IMR-90 (cell line): ENCODE results near the gene ECE2. TPM values are rescaled to one million over a fixed set of nuclear protein-coding genes. Genes with fewer than 3 reads are reported as not detected.

Experiments
- ATAC-seq: fragments of 200-7000 bp; cut with Tn5 transposase; 2 replicates; pipeline ENCODE4 v1.9.1; 2020; ENCODE audit warnings: low read depth, mild to moderate bottlenecking, moderate library complexity
- BruUV-seq: library from RNA; stranded (reverse); fragments of 400-500 nt; replicated peaks from 2 replicates; lab custom pipeline; 2021; lab: Mats Ljungman, UMichigan
- CTCF ChIA-PET: fragments of 300-600 bp; formaldehyde crosslinking; extraction: SDS; loops from one replicate; lab custom pipeline; 2021; ENCODE audit warnings: antibody characterized with exemption; lab: Yijun Ruan, JAX
- POLR2A ChIA-PET: fragments of 300-600 bp; sonication (Branson Sonifier 250); formaldehyde crosslinking; loops from one replicate; lab custom pipeline; 2022; ENCODE audit warnings: antibody characterized with exemption; ENCODE audit not compliant: unreplicated experiment; lab: Charles Lee
- DNase-seq: peaks from one replicate; pipeline ENCODE4 v3.0.0; 2013
- H2AFZ ChIP-seq: replicated peaks from 2 replicates; pipeline ENCODE3; 2013; ENCODE audit warnings: low read length, mild to moderate bottlenecking; ENCODE audit not compliant: poor library complexity
- H2AK5ac ChIP-seq: 2 replicates; pipeline ENCODE4 v1.6.1; 2013; ENCODE audit warnings: low read depth, low read length, inconsistent platforms
- H2AK9ac ChIP-seq: replicated peaks from 2 replicates; pipeline ENCODE3; 2013; ENCODE audit warnings: mild to moderate bottlenecking, low read depth, low read length, moderate library complexity; ENCODE audit not compliant: poor library complexity
- H2BK120ac ChIP-seq: 2 replicates; pipeline ENCODE4 v1.6.1; 2013; ENCODE audit warnings: low read depth, low read length, inconsistent platforms
- H2BK15ac ChIP-seq: 3 replicates; pipeline ENCODE4 v1.6.1; 2013; ENCODE audit warnings: low read depth, low read length, inconsistent platforms
- H2BK20ac ChIP-seq: 2 replicates; pipeline ENCODE4 v1.6.1; 2013; ENCODE audit warnings: low read depth, mild to moderate bottlenecking, inconsistent platforms, low read length, moderate library complexity
- H2BK5ac ChIP-seq: 2 replicates; pipeline ENCODE4 v1.6.1; 2013; ENCODE audit warnings: mild to moderate bottlenecking, low read depth, low read length, inconsistent platforms; ENCODE audit not compliant: poor library complexity, severe bottlenecking
- H3K14ac ChIP-seq: replicated peaks from 2 replicates; pipeline ENCODE4 v1.6.1; 2013; ENCODE audit warnings: low read depth, low read length, inconsistent platforms
- H3K18ac ChIP-seq: 2 replicates; pipeline ENCODE4 v1.6.1; 2013; ENCODE audit warnings: low read depth, low read length, control low read depth
- H3K23ac ChIP-seq: 2 replicates; pipeline ENCODE4 v1.6.1; 2013; ENCODE audit warnings: low read depth, low read length, inconsistent platforms
- H3K27ac ChIP-seq: 2 replicates; pipeline ENCODE4 v1.5.1; 2013; ENCODE audit warnings: mild to moderate bottlenecking, control low read depth, low read length; ENCODE audit not compliant: insufficient read depth
- H3K27me3 ChIP-seq: 2 replicates; pipeline ENCODE4 v1.6.1; 2013; ENCODE audit warnings: low read length; ENCODE audit not compliant: control insufficient read depth, insufficient read depth
- H3K36me3 ChIP-seq: 2 replicates; pipeline ENCODE4 v1.6.1; 2013; ENCODE audit warnings: low read length, mixed read lengths; ENCODE audit not compliant: control insufficient read depth, insufficient read depth
- H3K4ac ChIP-seq: 2 replicates; pipeline ENCODE4 v1.6.1; 2013; ENCODE audit warnings: low read depth, low read length, inconsistent platforms
- H3K4me1 ChIP-seq: 2 replicates; pipeline ENCODE4 v1.6.1; 2013; ENCODE audit warnings: low read length, mixed read lengths; ENCODE audit not compliant: control insufficient read depth, insufficient read depth
- H3K4me2 ChIP-seq: 2 replicates; pipeline ENCODE4 v1.6.1; 2013; ENCODE audit warnings: low read depth, mild to moderate bottlenecking, control low read depth, low read length, moderate library complexity
- H3K4me3 ChIP-seq: 2 replicates; pipeline ENCODE4 v1.5.1; 2013; ENCODE audit warnings: low read depth, mild to moderate bottlenecking, control low read depth, low read length, moderate library complexity; ENCODE audit not compliant: insufficient read depth
- H3K56ac ChIP-seq: 2 replicates; pipeline ENCODE4 v1.6.1; 2013; ENCODE audit warnings: low read length, inconsistent platforms; ENCODE audit not compliant: insufficient read depth; ENCODE audit errors: extremely low read depth
- H3K79me1 ChIP-seq, 2 experiments: 2 replicates each; pipeline ENCODE4 v1.6.1; 2013; ENCODE audit warnings: low read length in 2 of 2, inconsistent platforms in 1 of 2, low read depth in 1 of 2
- H3K9ac ChIP-seq: 2 replicates; pipeline ENCODE4 v1.6.1; 2013; ENCODE audit warnings: low read depth, low read length, control low read depth
- H3K9me1 ChIP-seq: 2 replicates; pipeline ENCODE4 v1.6.1; 2013; ENCODE audit warnings: low read length, inconsistent platforms; ENCODE audit not compliant: insufficient read depth
- H3K9me3 ChIP-seq: 2 replicates; pipeline ENCODE4 v1.6.1; 2013; ENCODE audit warnings: low read length; ENCODE audit not compliant: control insufficient read depth, insufficient read depth
- H4K20me1 ChIP-seq: 2 replicates; pipeline ENCODE4 v1.6.1; 2013; ENCODE audit warnings: low read length, inconsistent platforms; ENCODE audit not compliant: insufficient read depth
- H4K5ac ChIP-seq: 2 replicates; pipeline ENCODE4 v1.6.1; 2013; ENCODE audit warnings: mild to moderate bottlenecking, low read depth, low read length, control low read depth
- H4K8ac ChIP-seq, 2 experiments: 2 replicates each; pipeline ENCODE4 v1.6.1; 2013; ENCODE audit warnings: low read depth in 2 of 2, low read length in 2 of 2, control low read depth in 1 of 2, inconsistent platforms in 1 of 2
- H4K91ac ChIP-seq: 2 replicates; pipeline ENCODE4 v1.6.1; 2013; ENCODE audit warnings: low read depth, low read length, inconsistent platforms; ENCODE audit not compliant: insufficient read depth
- BHLHE40 ChIP-seq: fragments of 150-350 bp; IDR thresholded peaks from 2 replicates; pipeline ENCODE4 v1.6.1; 2016; ENCODE audit warnings: mild to moderate bottlenecking, low read depth, low read length
- CEBPB ChIP-seq: IDR thresholded peaks from 2 replicates; pipeline ENCODE4 v1.6.1; 2012; ENCODE audit warnings: low read depth, low read length, improper control_type of control experiment
- CHD1 ChIP-seq: IDR thresholded peaks from 2 replicates; pipeline ENCODE4 v1.6.1; 2012; ENCODE audit warnings: low read depth, low read length, improper control_type of control experiment
- CTCF ChIP-seq: conservative IDR thresholded peaks from 2 replicates; pipeline ENCODE4 v1.5.1; 2012; ENCODE audit warnings: mild to moderate bottlenecking, low read depth, low read length, improper control_type of control experiment
- ELK1 ChIP-seq: fragments of 150-350 bp; IDR thresholded peaks from 2 replicates; pipeline ENCODE4 v1.6.1; 2016; ENCODE audit warnings: low read depth, mild to moderate bottlenecking, low read length, moderate library complexity, borderline replicate concordance
- FOS ChIP-seq: fragments of 150-350 bp; IDR thresholded peaks from 2 replicates; pipeline ENCODE4 v1.6.1; 2016; ENCODE audit warnings: low read depth, low read length
- MAFK ChIP-seq: IDR thresholded peaks from 2 replicates; pipeline ENCODE4 v1.6.1; 2012; ENCODE audit warnings: low read depth, low read length, improper control_type of control experiment
- MAZ ChIP-seq: IDR thresholded peaks from 2 replicates; pipeline ENCODE4 v1.6.1; 2012; ENCODE audit warnings: low read depth, mild to moderate bottlenecking, low read length, improper control_type of control experiment, moderate library complexity, borderline replicate concordance
- MXI1 ChIP-seq: IDR thresholded peaks from 2 replicates; pipeline ENCODE4 v1.6.1; 2012; ENCODE audit warnings: low read depth, mild to moderate bottlenecking, low read length, moderate library complexity, borderline replicate concordance
- NFE2L2 ChIP-seq: fragments of 150-350 bp; IDR thresholded peaks from 2 replicates; pipeline ENCODE4 v1.6.1; 2016; ENCODE audit warnings: low read depth, mild to moderate bottlenecking, low read length
- POLR2A ChIP-seq: IDR thresholded peaks from 2 replicates; pipeline ENCODE4 v1.6.1; 2012; ENCODE audit warnings: mild to moderate bottlenecking, low read depth, low read length
- RAD21 ChIP-seq: IDR thresholded peaks from 2 replicates; pipeline ENCODE4 v1.6.1; 2012; ENCODE audit warnings: low read length, improper control_type of control experiment
- RCOR1 ChIP-seq: IDR thresholded peaks from 2 replicates; pipeline ENCODE4 v1.6.1; 2012; ENCODE audit warnings: mild to moderate bottlenecking, low read length, improper control_type of control experiment; ENCODE audit not compliant: insufficient replicate concordance
- RFX5 ChIP-seq: IDR thresholded peaks from 2 replicates; pipeline ENCODE4 v1.8.0; 2012; ENCODE audit warnings: low read depth, mild to moderate bottlenecking, low read length, moderate library complexity
- SMC3 ChIP-seq: fragments of 150-350 bp; IDR thresholded peaks from 2 replicates; pipeline ENCODE4 v1.6.1; 2016; ENCODE audit warnings: low read depth, mild to moderate bottlenecking, antibody characterized with exemption, low read length, moderate library complexity
- USF2 ChIP-seq: fragments of 150-350 bp; IDR thresholded peaks from 2 replicates; pipeline ENCODE4 v1.6.1; 2017; ENCODE audit warnings: mild to moderate bottlenecking, antibody characterized with exemption, low read length, low read depth
- WGBS, 2 experiments: methylation state at CpG; one replicate each; pipeline versions ENCODE4 v1.1.5 to v1.1.7; 2013; ENCODE audit warnings: missing lambda C conversion rate in 2 of 2; ENCODE audit not compliant: insufficient read length in 1 of 2; ENCODE audit errors: extremely low coverage in 2 of 2; 5-methylcytosine and 5-hydroxymethylcytosine counted together
- dilution Hi-C: fragments of 300-500 bp; cut with HindIII; formaldehyde crosslinking; loops from one replicate; pipeline ENCODE4 v1.14.3; 2018; ENCODE audit warnings: low sequenced_read_pairs; ENCODE audit not compliant: unreplicated experiment
- in situ Hi-C: fragments of 300-500 bp; cut with MboI; formaldehyde crosslinking; loops from 3 replicates; pipeline ENCODE4 v1.14.3; 2019; ENCODE audit warnings: low sequenced_read_pairs, inconsistent platforms, mixed read lengths
- intact Hi-C: fragments of 100-400 bp; cut with micrococcal nuclease; formaldehyde crosslinking; loops from 2 replicates; pipeline ENCODE4 v1.10.0; 2022
- polyA plus RNA-seq, 3 experiments: library from polyadenylated mRNA; depleted of rRNA; stranded (reverse); fragments of >200 nt; gene quantifications; 2 replicates each; pipeline ENCODE4 v1.2.3, GENCODE V29; 2012; ENCODE audit warnings: low replicate concordance in 1 of 3
- total RNA-seq: library from RNA; depleted of rRNA; stranded (reverse); fragments of >200 nt; gene quantifications from 2 replicates; pipeline ENCODE4 v1.2.3, GENCODE V29; 2012

Gene ECE2
- total and polyA plus RNA-seq, 2 of the 4 experiments (the other 2 are of a cell fraction): not detected

DNA sequence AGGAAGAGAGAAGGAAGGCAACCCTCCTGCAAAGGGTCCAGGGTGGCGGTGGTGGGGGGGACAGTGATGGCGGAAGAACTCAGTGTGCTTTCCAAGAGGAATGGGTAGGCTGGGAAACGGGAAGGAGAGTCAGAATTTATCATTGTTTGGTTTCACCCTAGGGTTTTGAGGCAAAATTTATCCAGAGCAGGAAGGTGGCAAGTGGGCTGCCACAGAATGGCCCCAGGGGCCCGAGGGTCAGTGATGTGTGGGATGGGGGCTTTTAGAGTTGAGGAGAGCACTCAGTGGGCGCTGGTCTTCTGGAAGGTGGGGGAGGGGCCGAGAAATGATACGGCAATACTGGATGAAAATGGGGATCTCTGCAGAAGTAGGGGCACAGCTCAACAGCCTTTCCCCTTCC lies 62.2 kb downstream of the ECE2 start:
- ChIA-PET CTCF (no interaction called here), POLR2A (interaction anchor here (2.2 kb wide), 1 partner anchor 23 kb away, joined by 5 read pairs; no protein-coding TSS in a partner anchor)
- H3K4ac ChIP-seq: peak overlapping the region; percentile 62; the same call in 1 of the 2 replicates
- H4K8ac ChIP-seq: peak overlapping the region in 1 of 2 experiments; percentile 48; a peak in 1 of 4 replicates
- peak overlapping the region; percentile 84 for H2AK5ac ChIP-seq
- ATAC-seq (no peak), DNase-seq (no peak)
- H3K23ac ChIP-seq: peak overlapping the region; percentile 68; the same call in 1 of the 2 replicates
- H3K4me3 ChIP-seq: no peak overlapping the region
- no peak for TF ChIP-seq POLR2A
- no peak for TF ChIP-seq RFX5
- TF ChIP-seq SMC3: no peak
- no peak for TF ChIP-seq NFE2L2
- no peak for TF ChIP-seq RCOR1
- TF ChIP-seq CTCF: no peak
- TF ChIP-seq ELK1: no peak
- no peak for TF ChIP-seq MXI1
- TF ChIP-seq FOS: no peak
- TF ChIP-seq CEBPB: no peak
- TF ChIP-seq USF2: no peak
- no peak for TF ChIP-seq RAD21
- no peak for TF ChIP-seq BHLHE40
- TF ChIP-seq MAZ: no peak
- TF ChIP-seq CHD1: no peak
- TF ChIP-seq MAFK: no peak
- peaks cover 32% of the 10 kb centered on the region for H3K36me3 ChIP-seq
- H4K91ac ChIP-seq: no peak overlapping the region
- no peaks in the 10 kb centered on the region for H3K9me3 ChIP-seq
- H3K4me2 ChIP-seq: peak overlapping the region; percentile 29
- H2BK5ac ChIP-seq: peak overlapping the region; percentile 27
- in situ Hi-C loops: no loop called here
- H3K9me1 ChIP-seq: peaks cover 23% of the 10 kb centered on the region
- no peak overlapping the region; the same call in 1 of the 2 replicates for H2BK120ac ChIP-seq
- no peak overlapping the region for H3K56ac ChIP-seq
- no peak overlapping the region for H4K5ac ChIP-seq
- peak overlapping the region; percentile 24 for H3K27ac ChIP-seq
- no peak overlapping the region for H2BK15ac ChIP-seq
- H4K20me1 ChIP-seq: peaks cover 45% of the 10 kb centered on the region
- H3K18ac ChIP-seq: no peak overlapping the region
- peaks cover 23 to 87% of the 10 kb centered on the region in 2 experiments for H3K79me1 ChIP-seq
- H3K27me3 ChIP-seq: no peaks in the 10 kb centered on the region
- peak overlapping the region; percentile 19; the same call in 1 of the 2 replicates for H3K14ac ChIP-seq
- 0 out of 2 replicates have a peak overlapping the region, but pooled peaks have one; percentile 22 for H2BK20ac ChIP-seq
- dilution Hi-C loops: no loop called here
- peak overlapping the region; percentile 81 for H2AK9ac ChIP-seq
- H3K4me1 ChIP-seq: peaks cover 33% of the 10 kb centered on the region
- intact Hi-C loops: no loop called here
- 100% methylated on average over 2 of the region's 7 CpGs; no CpG with 5 or more reads in 1 of the 2 experiments for WGBS, 2 experiments
- no peak overlapping the region; the same call in 1 of the 2 replicates for H3K9ac ChIP-seq
- peak overlapping the region; percentile 82 for H2AFZ ChIP-seq
- BruUV-seq: no TSS peak
